H1 (cell line): ENCODE data around the gene NKTR. TPM values are rescaled to one million over a fixed set of nuclear protein-coding genes. Genes with fewer than 3 reads are reported as not detected.

Source experiments
- CTCF ChIA-PET: fragments of 300-600 bp; sonication (Branson Sonifier 250); formaldehyde crosslinking; loops from one replicate; lab custom pipeline; 2021; ENCODE audit not compliant: partially characterized antibody; lab: Charles Lee
- POLR2A ChIA-PET: fragments of 300-600 bp; sonication (Branson Sonifier 250); formaldehyde crosslinking; loops from one replicate; lab custom pipeline; 2021; ENCODE audit warnings: inconsistent platforms; ENCODE audit not compliant: partially characterized antibody; lab: Charles Lee
- DNase-seq, 2 experiments: peaks; one replicate each; pipeline versions ENCODE4 v3.0.0 to v3.0.0-alpha.2; 2010 to 2022; ENCODE audit warnings: low spot score in 2 of 2, low read depth in 1 of 2, mixed read lengths in 1 of 2
- FAIRE-seq: peaks from 2 replicates; lab custom pipeline; 2011; peaks lifted over from hg19 to GRCh38; lab: Jason Lieb, UNC
- H2AFZ ChIP-seq: 2 replicates; pipeline ENCODE4 v1.8.1; 2012; ENCODE audit warnings: low read length, inconsistent platforms
- H2AK5ac ChIP-seq: 2 replicates; pipeline ENCODE4 v1.6.1; 2013; ENCODE audit warnings: low read depth, low read length
- H2BK120ac ChIP-seq: replicated peaks from 2 replicates; pipeline ENCODE3; 2013; ENCODE audit warnings: low read depth, low read length, inconsistent platforms
- H2BK12ac ChIP-seq: 2 replicates; pipeline ENCODE4 v1.6.1; 2013; ENCODE audit warnings: low read depth, low read length
- H2BK15ac ChIP-seq: 2 replicates; pipeline ENCODE4 v1.6.1; 2013; ENCODE audit warnings: low read length
- H2BK20ac ChIP-seq: 2 replicates; pipeline ENCODE4 v1.6.1; 2013; ENCODE audit warnings: low read length
- H2BK5ac ChIP-seq: 2 replicates; pipeline ENCODE4 v1.6.1; 2013; ENCODE audit warnings: low read depth, low read length
- H3K14ac ChIP-seq: 2 replicates; pipeline ENCODE4 v1.6.1; 2013; ENCODE audit warnings: inconsistent platforms; ENCODE audit not compliant: insufficient read length
- H3K18ac ChIP-seq: 2 replicates; pipeline ENCODE4 v1.6.1; 2013; ENCODE audit warnings: low read length; ENCODE audit errors: extremely low read depth
- H3K23ac ChIP-seq: 2 replicates; pipeline ENCODE4 v1.6.1; 2013; ENCODE audit warnings: inconsistent platforms; ENCODE audit not compliant: insufficient read length
- H3K23me2 ChIP-seq: 2 replicates; pipeline ENCODE4 v1.6.1; 2013; ENCODE audit warnings: low read depth, low read length
- H3K27ac ChIP-seq: 2 replicates; pipeline ENCODE4 v1.6.1; 2011; ENCODE audit warnings: low read depth, low read length, inconsistent platforms
- H3K27me3 ChIP-seq, 4 experiments: replicated peaks in 1 of 4; 1 replicate in 1 of 4; 2 replicates in 3 of 4; pipeline versions ENCODE4 v1.6.1 to v1.8.1; 2011 to 2013; ENCODE audit warnings: low read length in 3 of 4, mild to moderate bottlenecking in 3 of 4, inconsistent platforms in 2 of 4, mixed read lengths in 2 of 4, moderate library complexity in 1 of 4; ENCODE audit not compliant: control insufficient read depth in 3 of 4, insufficient read depth in 3 of 4; ENCODE audit errors: extremely low read depth in 1 of 4
- H3K36me3 ChIP-seq, 4 experiments: 2 replicates each; pipeline versions ENCODE4 v1.6.1 to v1.8.1; 2011 to 2013; ENCODE audit warnings: mild to moderate bottlenecking in 4 of 4, low read length in 3 of 4, moderate library complexity in 2 of 4, control low read depth in 1 of 4, inconsistent platforms in 1 of 4; ENCODE audit not compliant: insufficient read depth in 4 of 4, control insufficient read depth in 2 of 4
- H3K4ac ChIP-seq: replicated peaks from 2 replicates; pipeline ENCODE3; 2013; ENCODE audit warnings: low read length, low read depth, mixed read lengths, inconsistent platforms; ENCODE audit not compliant: insufficient read length
- H3K4me1 ChIP-seq, 4 experiments: replicated peaks in 1 of 4; 1 replicate in 1 of 4; 2 replicates in 3 of 4; pipeline versions ENCODE4 v1.6.1 to v1.8.1; 2011 to 2013; ENCODE audit warnings: low read length in 3 of 4, inconsistent platforms in 2 of 4, mixed read lengths in 1 of 4; ENCODE audit not compliant: insufficient read depth in 4 of 4, control insufficient read depth in 3 of 4
- H3K4me2 ChIP-seq, 2 experiments: 2 replicates each; pipeline versions ENCODE4 v1.6.1 to v1.8.1; 2011 to 2013; ENCODE audit warnings: low read depth in 2 of 2, low read length in 2 of 2, control low read depth in 1 of 2, inconsistent platforms in 1 of 2, mild to moderate bottlenecking in 1 of 2; ENCODE audit not compliant: insufficient read depth in 1 of 2
- H3K4me3 ChIP-seq, 4 experiments: fragments of 200-600, 300-600 bp in 1 of 4; sonication (generic), shearing (Covaris generic), sonication (Bioruptor Twin) in 1 of 4; 2 replicates each; pipeline versions ENCODE4 v1.5.1 to v1.8.1; 2011 to 2016; ENCODE audit warnings: low read length in 4 of 4, low read depth in 3 of 4, control low read depth in 2 of 4, inconsistent platforms in 2 of 4, mild to moderate bottlenecking in 2 of 4, mixed read lengths in 1 of 4, moderate library complexity in 1 of 4; ENCODE audit not compliant: insufficient read depth in 2 of 4; ENCODE audit errors: extremely low read depth in 1 of 4
- H3K56ac ChIP-seq: replicated peaks from 2 replicates; pipeline ENCODE3; 2013; ENCODE audit warnings: low read depth, mild to moderate bottlenecking, mixed read lengths, low read length, inconsistent platforms; ENCODE audit not compliant: insufficient read length
- H3K79me1 ChIP-seq: 2 replicates; pipeline ENCODE4 v1.6.1; 2013; ENCODE audit warnings: low read depth, low read length, control low read depth
- H3K79me2 ChIP-seq, 2 experiments: 2 replicates each; pipeline versions ENCODE4 v1.6.1 to v1.8.1; 2012 to 2013; ENCODE audit warnings: low read length in 2 of 2, mild to moderate bottlenecking in 2 of 2, inconsistent platforms in 1 of 2; ENCODE audit not compliant: insufficient read depth in 2 of 2, control insufficient read depth in 1 of 2
- H3K9ac ChIP-seq, 4 experiments: replicated peaks in 1 of 4; 1 replicate in 1 of 4; 2 replicates in 3 of 4; pipeline versions ENCODE4 v1.6.1 to v1.8.1; 2011 to 2013; ENCODE audit warnings: low read depth in 3 of 4, low read length in 3 of 4, control low read depth in 2 of 4, mild to moderate bottlenecking in 2 of 4, moderate library complexity in 2 of 4, inconsistent platforms in 1 of 4; ENCODE audit errors: extremely low read depth in 1 of 4
- H3K9me3 ChIP-seq, 2 experiments: 2 replicates each; pipeline versions ENCODE4 v1.6.1 to v1.8.1; 2012 to 2013; ENCODE audit warnings: mild to moderate bottlenecking in 2 of 2, moderate library complexity in 2 of 2, control low read depth in 1 of 2, inconsistent platforms in 1 of 2, low read depth in 1 of 2, low read length in 1 of 2, mixed read lengths in 1 of 2; ENCODE audit not compliant: insufficient read depth in 2 of 2
- H4K20me1 ChIP-seq, 2 experiments: replicated peaks in 1 of 2; 2 replicates each; pipeline versions ENCODE3 to v1.8.1; 2011 to 2013; ENCODE audit warnings: inconsistent platforms in 2 of 2, low read length in 2 of 2, mild to moderate bottlenecking in 1 of 2; ENCODE audit not compliant: insufficient read depth in 2 of 2, control insufficient read depth in 1 of 2
- H4K5ac ChIP-seq: 2 replicates; pipeline ENCODE4 v1.6.1; 2013; ENCODE audit warnings: low read length, low read depth, mixed read lengths, inconsistent platforms; ENCODE audit not compliant: insufficient read length
- H4K8ac ChIP-seq: 2 replicates; pipeline ENCODE4 v1.8.0; 2013; ENCODE audit warnings: mild to moderate bottlenecking, moderate library complexity, low read length, inconsistent platforms; ENCODE audit not compliant: insufficient read depth; ENCODE audit errors: extremely low read depth
- H4K91ac ChIP-seq: replicated peaks from 2 replicates; pipeline ENCODE3; 2013; ENCODE audit warnings: low read length, mixed read lengths, inconsistent platforms; ENCODE audit not compliant: insufficient read length
- JUN ChIP-seq: IDR thresholded peaks from 2 replicates; pipeline ENCODE4 v1.6.1; 2011; ENCODE audit warnings: low read depth, mild to moderate bottlenecking, improper control_type of control experiment, low read length
- KDM4A ChIP-seq: IDR thresholded peaks from one replicate; pipeline ENCODE4 v1.7.1; 2012; ENCODE audit warnings: low read depth, mild to moderate bottlenecking, moderate library complexity, low read length, inconsistent platforms; ENCODE audit not compliant: severe bottlenecking
- KDM5A ChIP-seq: fragments of 200-600 bp; IDR thresholded peaks from 2 replicates; pipeline ENCODE4 v1.7.1; 2012; ENCODE audit warnings: mild to moderate bottlenecking, low read length, inconsistent platforms, mixed read lengths
- SIN3A ChIP-seq, 2 experiments: IDR thresholded peaks in 1 of 2; conservative IDR thresholded peaks in 1 of 2; 2 replicates each; pipeline ENCODE4 v1.6.1; 2011 to 2012; ENCODE audit warnings: low read length in 2 of 2, improper control_type of control experiment in 1 of 2, low read depth in 1 of 2, mild to moderate bottlenecking in 1 of 2
- TCF12 ChIP-seq: IDR thresholded peaks from 2 replicates; pipeline ENCODE4 v1.6.1; 2011; ENCODE audit warnings: low read depth, mild to moderate bottlenecking, low read length
- WGBS, 2 experiments: shearing (Covaris generic) in 1 of 2; methylation state at CpG; one replicate each; pipeline versions ENCODE4 v1.1.6 to v1.1.7; 2013 to 2015; ENCODE audit warnings: low lambda C conversion rate in 2 of 2, mixed read lengths in 2 of 2, inconsistent platforms in 1 of 2, low coverage in 1 of 2, missing lambda C conversion rate in 1 of 2; ENCODE audit not compliant: insufficient replicate concordance in 2 of 2, insufficient coverage in 1 of 2, insufficient read length in 1 of 2; ENCODE audit errors: extremely low coverage in 1 of 2, missing lambda C conversion rate in 1 of 2; 5-methylcytosine and 5-hydroxymethylcytosine counted together
- polyA plus RNA-seq, 7 experiments: library from polyadenylated mRNA; depleted of rRNA in 3 of 7; stranded (reverse) in 5 of 7; unstranded in 2 of 7; fragments of >200 nt in 5 of 7; fragments of 200-250 nt in 2 of 7; gene quantifications; 1 replicate in 5 of 7; 2 replicates in 1 of 7; 4 replicates in 1 of 7; pipeline versions ENCODE4 v1.2.1 to v1.2.3, GENCODE V29; 2011 to 2013; ENCODE audit warnings: missing spikeins in 2 of 7, mixed read lengths in 2 of 7
- total RNA-seq: library from RNA; stranded (reverse); fragmentation: NEBNext Ultra II Directional; extraction: Animal tissue kit (Norgen Biotek cat#: 25700); gene quantifications from 2 replicates; pipeline ENCODE4 v1.2.1, GENCODE V29; 2021

Gene NKTR
- total and polyA plus RNA-seq, 2 of the 8 experiments (the other 6 are each of a cell fraction or from before 2014, with no cell fraction given): 24.1 to 62.2 TPM

DNA sequence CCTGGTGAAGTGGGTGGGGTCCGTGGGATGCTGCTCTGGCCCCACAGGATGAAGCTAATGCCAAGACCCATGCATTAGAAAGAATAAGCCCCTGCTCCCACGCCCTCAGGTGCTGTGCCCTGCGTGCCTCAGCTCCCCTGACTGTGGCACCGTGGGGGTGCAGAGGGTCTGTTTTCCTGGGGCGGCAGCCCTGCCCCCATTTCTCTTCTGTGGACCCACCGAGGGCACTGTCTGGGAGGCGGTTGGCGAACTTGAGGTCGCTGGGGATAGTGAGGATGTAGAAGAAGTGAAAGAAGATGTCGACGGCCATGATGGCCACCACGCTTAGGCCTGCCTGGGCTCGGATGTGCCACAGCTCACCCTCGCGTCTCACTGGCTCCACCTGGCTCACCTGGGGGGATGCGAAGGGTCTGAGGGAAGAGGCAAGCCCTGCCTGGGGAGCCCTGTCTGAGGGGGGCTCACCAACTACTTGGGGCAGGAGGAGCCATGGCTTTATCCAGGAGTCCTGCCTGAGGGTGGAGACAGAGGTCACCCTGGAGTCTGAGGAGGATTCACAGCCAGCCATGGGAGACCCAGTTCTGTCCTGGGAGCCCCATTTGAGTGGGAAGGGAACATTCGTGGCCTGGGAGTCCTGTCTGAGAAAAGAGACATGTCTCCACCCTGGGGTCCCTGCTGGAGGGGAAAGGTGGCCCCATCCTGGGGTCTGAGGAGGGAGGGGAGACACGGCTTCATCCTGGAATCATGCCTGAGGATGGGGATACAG is 97.0 kb downstream of the NKTR start:
- H2BK120ac ChIP-seq: no peak overlapping the region
- H3K79me2 ChIP-seq: no peaks in the 10 kb centered on the region
- no peak overlapping the region for H2BK20ac ChIP-seq
- H2AFZ ChIP-seq: no peak overlapping the region
- no peak overlapping the region for H3K14ac ChIP-seq
- FAIRE-seq (no peak), DNase-seq (peak in 1 of 2 experiments; percentile 35)
- ChIA-PET CTCF (interaction anchor here (0.6 to 2.0 kb wide), 4 partner anchors 9 to 640 kb away, joined by 3 to 9 read pairs (median 4); no protein-coding TSS in a partner anchor), POLR2A (interaction anchor here (1.1 kb wide), 1 partner anchor 41 kb away, joined by 3 read pairs; no protein-coding TSS in a partner anchor)
- no peak overlapping the region for H3K4me3 ChIP-seq
- no peaks in the 10 kb centered on the region for H3K9me3 ChIP-seq
- H3K27ac ChIP-seq: no peak overlapping the region
- peaks cover 0 to 11% (median 0%) of the 10 kb centered on the region in 4 experiments; a peak in 3 of 7 replicates for H3K4me1 ChIP-seq
- no peak overlapping the region for H3K4me2 ChIP-seq
- H4K20me1 ChIP-seq: peaks cover 0 to 2% of the 10 kb centered on the region in 2 experiments
- TF ChIP-seq JUN (no peak), KDM5A (no peak), KDM4A (no peak), TCF12 (no peak), SIN3A (conservative IDR thresholded peaks at IDR 0.05 in 1 of 2, IDR thresholded peaks at IDR 0.05 in 1 of 2; ENCODE audit: low read depth in 1 of 2, low read length in 2 of 2) (no peak)
- WGBS, 2 experiments: 90% methylated on average over 17 of the region's 18 CpGs; no CpG with 5 or more reads in 1 of the 2 experiments
- no peak overlapping the region for H3K9ac ChIP-seq
- H3K79me1 ChIP-seq: no peaks in the 10 kb centered on the region
- no peak overlapping the region for H2BK15ac ChIP-seq
- no peak overlapping the region for H2BK5ac ChIP-seq
- H3K23ac ChIP-seq: no peak overlapping the region
- no peak overlapping the region for H2BK12ac ChIP-seq
- H2AK5ac ChIP-seq: no peak overlapping the region
- H3K4ac ChIP-seq: no peak overlapping the region
- H4K8ac ChIP-seq: no peak overlapping the region
- no peaks in the 10 kb centered on the region for H3K36me3 ChIP-seq
- no peak overlapping the region for H3K56ac ChIP-seq
- no peak overlapping the region for H4K5ac ChIP-seq
- no peak overlapping the region for H4K91ac ChIP-seq
- 0 out of 7 replicates have a peak, but pooled peaks cover 0 to 2% (median 0%) of the 10 kb centered on the region in 4 experiments for H3K27me3 ChIP-seq
- H3K23me2 ChIP-seq: peaks cover 2% of the 10 kb centered on the region; the same call in 1 of the 2 replicates
- no peak overlapping the region for H3K18ac ChIP-seq
